ENCODE data around the gene DLGAP5.

Gene DLGAP5

GRCh38 chr14:55191203-55192053 lies at the start of gene DLGAP5:
Gene DLGAP5, minus strand, starts transcription at chr14:55191585. Its CDS starts 2,406 bp downstream, at chr14:55189179.
- no peak for TF ChIP-seq CTCF (IDR thresholded peaks at IDR 0.05; ENCODE audit: control insufficient read depth, extremely low read depth, insufficient read depth)
- DNase-seq (ENCODE audit: low read depth): peak; percentile 92
- peak within 1 kb of the TSS; percentile 97 for H3K4me3 ChIP-seq (ENCODE audit: low read depth, low read length)

- H3K4me3 ChIP-seq (ENCODE audit: low read depth, low read length): no peak overlapping the region
- no peak for DNase-seq (ENCODE audit: low read depth)
- no peak for TF ChIP-seq CTCF (IDR thresholded peaks at IDR 0.05; ENCODE audit: control insufficient read depth, extremely low read depth, insufficient read depth)
These were observed 49.3 kb upstream of the DLGAP5 start for GRCh38 chr14:55240526-55241178.

- TF ChIP-seq CTCF (IDR thresholded peaks at IDR 0.05; ENCODE audit: control insufficient read depth, extremely low read depth, insufficient read depth): no peak
- no peak overlapping the region for H3K4me3 ChIP-seq (ENCODE audit: low read depth, low read length)
- DNase-seq (ENCODE audit: low read depth): no peak
These were observed 47.9 kb upstream of the DLGAP5 start for GRCh38 chr14:55239320-55239719.

- TF ChIP-seq CTCF (IDR thresholded peaks at IDR 0.05; ENCODE audit: control insufficient read depth, extremely low read depth, insufficient read depth): no peak
- DNase-seq (ENCODE audit: low read depth): no peak
These were observed 46.8 kb upstream of the DLGAP5 start for GRCh38 chr14:55238019-55238680.

GRCh38 chr14:55233591-55233990 lies 42.2 kb upstream of the DLGAP5 start:
- H3K4me3 ChIP-seq (ENCODE audit: low read depth, low read length): no peak overlapping the region
- no peak for DNase-seq (ENCODE audit: low read depth)
- no peak for TF ChIP-seq CTCF (IDR thresholded peaks at IDR 0.05; ENCODE audit: control insufficient read depth, extremely low read depth, insufficient read depth)

More at GRCh38 chr14:55238019-55238680, 46.8 kb upstream of the DLGAP5 start:
- no peak overlapping the region for H3K4me3 ChIP-seq (ENCODE audit: low read depth, low read length)

- no peak overlapping the region for H3K4me3 ChIP-seq (ENCODE audit: low read depth, low read length)
- no peak for TF ChIP-seq CTCF (IDR thresholded peaks at IDR 0.05; ENCODE audit: control insufficient read depth, extremely low read depth, insufficient read depth)
- no peak for DNase-seq (ENCODE audit: low read depth)
These were observed 36.9 kb upstream of the DLGAP5 start for GRCh38 chr14:55228261-55228660.
